Measurements from ENCODE around the gene ABCB10.

Gene ABCB10

DNA sequence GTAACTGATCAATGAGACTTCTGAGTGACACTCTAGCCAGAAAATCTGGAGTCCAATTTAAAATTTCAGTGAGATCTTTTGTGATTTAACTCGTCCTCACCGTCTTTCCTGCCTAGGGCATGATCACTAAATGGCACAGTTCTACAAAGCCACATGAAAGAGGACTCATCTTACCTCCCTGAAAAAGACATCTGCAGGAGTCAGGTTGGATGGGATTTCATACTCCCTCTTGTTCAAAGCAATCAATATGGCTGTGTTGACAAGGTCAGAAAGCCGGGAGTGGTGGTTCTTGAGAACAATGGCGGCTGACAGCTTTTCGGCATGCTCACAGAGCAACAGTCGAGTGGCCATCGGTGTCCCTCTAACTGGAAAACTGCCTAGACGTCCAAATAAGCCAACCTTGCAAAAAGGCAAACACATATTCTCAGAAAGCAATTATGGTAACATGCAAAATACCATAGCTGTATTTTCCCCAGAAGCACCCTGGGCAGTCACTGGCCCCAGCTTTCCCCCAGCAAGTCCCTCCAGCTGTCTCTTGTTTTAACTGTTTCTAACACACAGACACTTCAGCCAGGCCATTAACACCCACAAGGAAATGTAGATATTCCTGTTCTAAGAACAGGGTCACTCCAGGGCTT lies 88.0 kb downstream of the ABCB10 start:
- no peak for DNase-seq (ENCODE audit: low read depth)

DNA sequence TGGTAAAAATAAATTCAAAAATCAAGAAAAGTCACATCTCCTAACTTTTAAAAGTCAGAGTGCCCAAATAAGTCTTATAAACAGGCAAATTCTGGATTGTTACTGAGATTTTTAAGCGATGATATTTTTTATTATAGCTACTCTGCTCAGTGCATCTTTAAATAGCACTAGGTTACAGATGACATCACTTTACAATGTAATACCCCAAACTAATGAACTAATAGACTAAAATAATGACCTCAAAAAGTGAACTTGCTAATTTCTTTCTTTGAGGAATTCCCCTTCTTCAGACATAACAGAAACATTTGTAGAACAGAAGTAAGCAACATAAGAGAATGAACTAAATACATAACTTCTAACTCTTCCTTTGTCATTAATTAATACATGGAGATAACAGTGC lies 91.6 kb downstream of the ABCB10 start:
- DNase-seq (ENCODE audit: low read depth) = no peak
